Measurements from ENCODE around the gene MRTFA.

Gene MRTFA

GRCh38 chr22:40636380-40637182 lies at the start of gene MRTFA:
TSS of gene MRTFA (minus strand) at chr22:40636719.
- FAIRE-seq = no peak
- DNase-seq (ENCODE audit: insufficient read length, low spot score) = peak; percentile 40
- TF ChIP-seq CTCF (IDR thresholded peaks at IDR 0.05; ENCODE audit: insufficient read depth, missing control alignments) = no peak

GRCh38 chr22:40685406-40685805 lies 48.9 kb upstream of the MRTFA start:
- TF ChIP-seq CTCF (IDR thresholded peaks at IDR 0.05; ENCODE audit: insufficient read depth, missing control alignments) = no peak
- FAIRE-seq = no peak

GRCh38 chr22:40684728-40685127 lies 48.2 kb upstream of the MRTFA start:
- TF ChIP-seq CTCF (IDR thresholded peaks at IDR 0.05; ENCODE audit: insufficient read depth, missing control alignments) = no peak
- FAIRE-seq = no peak
- no peak for DNase-seq (ENCODE audit: insufficient read length, low spot score)

More at GRCh38 chr22:40685406-40685805, 48.9 kb upstream of the MRTFA start:
- no peak for DNase-seq (ENCODE audit: insufficient read length, low spot score)

GRCh38 chr22:40681451-40681850 lies 44.9 kb upstream of the MRTFA start:
- DNase-seq (ENCODE audit: insufficient read length, low spot score) (no peak), FAIRE-seq (no peak)
- TF ChIP-seq CTCF (IDR thresholded peaks at IDR 0.05; ENCODE audit: insufficient read depth, missing control alignments) = no peak

- FAIRE-seq (no peak), DNase-seq (ENCODE audit: insufficient read length, low spot score) (no peak)
- TF ChIP-seq CTCF (IDR thresholded peaks at IDR 0.05; ENCODE audit: insufficient read depth, missing control alignments) = no peak
Measured at GRCh38 chr22:40680819-40681183, 44.3 kb upstream of the MRTFA start.

- FAIRE-seq = no peak
- peak; percentile 18 for TF ChIP-seq CTCF (IDR thresholded peaks at IDR 0.05; ENCODE audit: insufficient read depth, missing control alignments)
- peak; percentile 47 for DNase-seq (ENCODE audit: insufficient read length, low spot score)
Measured at GRCh38 chr22:40679964-40680818, 43.7 kb upstream of the MRTFA start.
